ENCODE data around the gene GRAMD1A.

- TF ChIP-seq CTCF (IDR thresholded peaks at IDR 0.05) (no peak), POLR2A (IDR thresholded peaks at IDR 0.05) (no peak)
These were observed 14.0 kb downstream of the GRAMD1A start for GRCh38 chr19:35013820-35014754.

Measured in esophagus squamous epithelium (tissue), 4 donors.